ENCODE data around the gene BST1. TPM values are rescaled to one million over a fixed set of nuclear protein-coding genes. Genes with fewer than 3 reads are reported as not detected.

Gene BST1
- total RNA-seq, 1 experiment from 2014 or later: not detected

DNA sequence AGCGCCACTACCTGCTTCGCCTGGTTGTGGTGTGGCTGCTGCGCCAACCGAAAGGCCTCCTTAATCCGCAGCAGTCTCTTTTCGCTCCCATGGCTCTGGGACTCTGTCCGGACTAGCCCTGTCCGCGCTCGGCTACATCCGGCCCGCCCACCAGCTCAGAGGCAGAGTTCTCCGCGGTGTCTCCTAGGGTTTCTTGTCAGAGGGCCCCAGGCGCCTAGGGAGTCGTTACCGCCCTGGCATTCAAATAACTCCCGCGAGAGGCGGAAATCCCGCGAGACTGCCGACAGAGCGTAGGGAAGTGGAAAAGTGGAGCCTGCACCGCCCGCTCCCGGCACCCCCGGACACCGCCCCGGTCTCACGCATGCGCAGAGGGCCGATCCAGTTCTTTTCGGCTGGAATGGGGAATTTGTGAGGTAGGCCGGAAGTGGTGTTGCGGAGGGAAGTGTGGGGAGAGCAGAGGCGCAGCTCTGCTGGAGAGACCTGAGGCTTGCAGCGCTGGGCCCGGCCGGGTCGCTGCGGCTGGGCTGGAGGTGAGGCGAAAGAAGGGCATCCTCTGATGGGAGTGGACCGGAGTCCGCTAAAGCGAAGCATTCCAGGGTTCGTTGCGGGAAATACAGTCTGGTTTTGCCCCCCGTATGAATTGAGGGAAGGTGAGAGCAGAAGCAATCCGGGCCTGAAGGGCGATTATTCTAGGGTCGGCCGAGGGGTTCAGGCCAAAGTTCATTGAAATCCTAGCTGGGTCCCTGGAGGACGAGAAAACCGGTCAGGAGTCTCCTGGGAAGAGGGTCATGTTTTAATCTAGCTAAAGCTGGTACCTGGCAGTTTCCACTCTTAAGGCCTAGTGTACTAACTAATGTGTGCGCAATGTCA, 21.3 kb upstream of the BST1 start, which contains the start of gene FAM200B:
TSS of gene FAM200B (plus strand) at position 456 of the 870 bp plus-strand sequence. CDS start 5,151 bp downstream, outside the sequence.
- no peaks in the 10 kb centered on the region for H3K27me3 Mint-ChIP-seq (ENCODE audit: low read depth)
- peak within 1 kb of the TSS; percentile 97 to 99 for H3K4me3 Mint-ChIP-seq
- Histone ChIP-seq H3K9me3 (ENCODE audit: control insufficient read depth, low read depth, low read length) (no peaks in the 10 kb centered on the region), H3K4me1 (ENCODE audit: insufficient read depth, low read length) (peaks cover 13% of the 10 kb centered on the region; the same call in 1 of the 2 replicates), H4K8ac (replicated peaks; ENCODE audit: insufficient read length, low read depth, low read length) (no peak within 1 kb of the TSS), H3K23ac (ENCODE audit: insufficient read length, low read depth, low read length) (no peak within 1 kb of the TSS), H3K23me2 (ENCODE audit: insufficient read length, low read depth, low read length, poor library complexity, severe bottlenecking) (peaks cover 4% of the 10 kb centered on the region), H3K27ac (ENCODE audit: insufficient read length, low read depth, low read length) (peak within 1 kb of the TSS; percentile 95), H2AFZ (ENCODE audit: low read length) (no peak within 1 kb of the TSS), H2BK12ac (ENCODE audit: insufficient read length, low read depth, low read length) (no peak within 1 kb of the TSS), H2BK5ac (ENCODE audit: insufficient read length, low read length) (peak within 1 kb of the TSS; percentile 9), H3K79me2 (ENCODE audit: insufficient read depth, low read length) (peaks cover 12% of the 10 kb centered on the region), H2BK20ac (ENCODE audit: low read depth, low read length, poor library complexity, severe bottlenecking) (no peak within 1 kb of the TSS), H4K5ac (ENCODE audit: insufficient read length, low read depth, low read length) (peak within 1 kb of the TSS; percentile 24), H3K79me1 (ENCODE audit: insufficient read depth, low read depth, low read length, poor library complexity, severe bottlenecking) (no peaks in the 10 kb centered on the region), H3K9ac (ENCODE audit: extremely low read depth, insufficient read length, low read length) (peak within 1 kb of the TSS; percentile 94), H3K56ac (ENCODE audit: insufficient read length, low read depth, low read length) (no peak within 1 kb of the TSS), H3K4ac (ENCODE audit: low read depth, low read length) (no peak within 1 kb of the TSS; the same call in 1 of the 2 replicates), H3K4me2 (ENCODE audit: insufficient read depth, insufficient read length, low read length) (peak within 1 kb of the TSS; percentile 82), H2AK5ac (ENCODE audit: insufficient read length, low read length) (no peak within 1 kb of the TSS), H3K27me3 (ENCODE audit: insufficient read depth, low read length) (no peaks in the 10 kb centered on the region), H4K20me1 (ENCODE audit: control insufficient read depth, insufficient read depth, insufficient read length) (no peaks in the 10 kb centered on the region), H4K91ac (ENCODE audit: insufficient read length, low read depth, low read length) (no peak within 1 kb of the TSS), H3K18ac (ENCODE audit: insufficient read length, low read depth, low read length) (peak within 1 kb of the TSS; percentile 94), H2BK120ac (ENCODE audit: low read depth, low read length, poor library complexity, severe bottlenecking) (peak within 1 kb of the TSS; percentile 63), H2BK15ac (ENCODE audit: low read depth, low read length) (no peak within 1 kb of the TSS), H3K14ac (ENCODE audit: insufficient read depth, low read length) (peak within 1 kb of the TSS; percentile 84), H3T11ph (ENCODE audit: low read length) (no peak within 1 kb of the TSS)
- no CpG with 5 or more reads among the region's 56 CpGs for whole genome bisulfite sequencing (ENCODE audit: extremely low coverage, insufficient read length, low lambda C conversion rate)
- TF ChIP-seq CTCF (conservative IDR thresholded peaks at IDR 0.05): no peak; the same call in 2 of the 3 replicates
- DNase-seq: peak; percentile 100
- H3K9me3 Mint-ChIP-seq: no peaks in the 10 kb centered on the region
- H3K36me3 Mint-ChIP-seq (ENCODE audit: insufficient read depth in 1 of 3, low read depth in 3 of 3): peaks cover 12 to 21% (median 15%) of the 10 kb centered on the region in 3 experiments
- H3K4me1 Mint-ChIP-seq: peaks cover 55 to 56% of the 10 kb centered on the region in 2 experiments
- H3K27ac Mint-ChIP-seq: peak within 1 kb of the TSS; percentile 100
